ENCODE data around the gene PTPN18. TPM values are rescaled to one million over a fixed set of nuclear protein-coding genes. Genes with fewer than 3 reads are reported as not detected.
"Not testable (repeated sequence)": the region's sequence is repeated elsewhere in the genome, so short reads cannot be mapped to it uniquely, and the experiment has no call there.

The PTPN18 gene
- total RNA-seq, 1 donor from 2014 or later = 14.5 TPM

DNA sequence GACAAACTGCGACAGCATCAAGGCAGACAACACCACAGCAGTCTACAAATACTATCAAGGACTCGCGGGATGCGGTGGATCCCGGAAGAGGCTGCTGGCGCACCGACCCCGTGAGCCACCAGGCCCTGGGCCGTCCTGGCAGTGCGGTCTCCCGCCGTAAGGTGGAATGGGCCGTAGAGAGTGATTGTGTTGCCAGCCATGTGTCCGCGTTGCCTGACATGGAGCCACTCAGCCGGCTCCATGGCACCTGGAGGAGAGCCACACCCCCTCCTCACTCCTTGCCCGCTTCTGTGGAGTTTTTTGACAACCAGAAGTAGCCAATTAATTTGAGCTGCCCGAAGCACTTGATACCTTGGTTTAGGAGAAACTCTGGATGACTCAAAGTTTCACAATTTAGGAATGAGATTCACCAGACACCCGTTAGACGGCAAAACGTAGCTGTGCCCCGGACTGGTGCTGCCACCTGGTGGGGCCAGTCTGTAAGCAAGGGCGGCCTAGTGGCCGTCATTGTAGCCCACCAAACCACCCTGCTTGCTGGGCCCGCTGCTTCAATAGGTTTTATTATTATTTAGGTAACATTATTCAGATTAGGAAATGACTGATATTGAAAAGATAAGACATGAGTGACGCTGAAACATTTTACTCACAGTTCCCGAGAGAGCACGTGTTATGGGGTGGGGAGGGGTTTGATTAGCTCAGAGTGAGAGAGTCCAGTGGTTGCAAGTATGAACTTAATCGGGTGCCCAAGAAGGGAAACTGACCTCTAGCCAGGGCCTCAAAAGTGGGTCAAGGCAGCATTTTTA lies 23.4 kb upstream of the PTPN18 start:
- DNase-seq (ENCODE audit: low read depth) (peak; percentile 85), FAIRE-seq (no peak)
- H3K4me3 ChIP-seq (ENCODE audit: low read depth, low read length) = no peak overlapping the region
- TF ChIP-seq, protein P1, sequence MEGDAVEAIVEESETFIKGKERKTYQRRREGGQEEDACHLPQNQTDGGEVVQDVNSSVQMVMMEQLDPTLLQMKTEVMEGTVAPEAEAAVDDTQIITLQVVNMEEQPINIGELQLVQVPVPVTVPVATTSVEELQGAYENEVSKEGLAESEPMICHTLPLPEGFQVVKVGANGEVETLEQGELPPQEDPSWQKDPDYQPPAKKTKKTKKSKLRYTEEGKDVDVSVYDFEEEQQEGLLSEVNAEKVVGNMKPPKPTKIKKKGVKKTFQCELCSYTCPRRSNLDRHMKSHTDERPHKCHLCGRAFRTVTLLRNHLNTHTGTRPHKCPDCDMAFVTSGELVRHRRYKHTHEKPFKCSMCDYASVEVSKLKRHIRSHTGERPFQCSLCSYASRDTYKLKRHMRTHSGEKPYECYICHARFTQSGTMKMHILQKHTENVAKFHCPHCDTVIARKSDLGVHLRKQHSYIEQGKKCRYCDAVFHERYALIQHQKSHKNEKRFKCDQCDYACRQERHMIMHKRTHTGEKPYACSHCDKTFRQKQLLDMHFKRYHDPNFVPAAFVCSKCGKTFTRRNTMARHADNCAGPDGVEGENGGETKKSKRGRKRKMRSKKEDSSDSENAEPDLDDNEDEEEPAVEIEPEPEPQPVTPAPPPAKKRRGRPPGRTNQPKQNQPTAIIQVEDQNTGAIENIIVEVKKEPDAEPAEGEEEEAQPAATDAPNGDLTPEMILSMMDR (IDR thresholded peaks at IDR 0.05; ENCODE audit: insufficient read depth, low read length, severe bottlenecking) = peak; percentile 96
- H3K36me3 ChIP-seq (ENCODE audit: control insufficient read depth, insufficient read depth, low read length) = no peaks in the 10 kb centered on the region
- H3K27me3 ChIP-seq (ENCODE audit: control insufficient read depth, insufficient read depth, low read length) = no peaks in the 10 kb centered on the region

DNA sequence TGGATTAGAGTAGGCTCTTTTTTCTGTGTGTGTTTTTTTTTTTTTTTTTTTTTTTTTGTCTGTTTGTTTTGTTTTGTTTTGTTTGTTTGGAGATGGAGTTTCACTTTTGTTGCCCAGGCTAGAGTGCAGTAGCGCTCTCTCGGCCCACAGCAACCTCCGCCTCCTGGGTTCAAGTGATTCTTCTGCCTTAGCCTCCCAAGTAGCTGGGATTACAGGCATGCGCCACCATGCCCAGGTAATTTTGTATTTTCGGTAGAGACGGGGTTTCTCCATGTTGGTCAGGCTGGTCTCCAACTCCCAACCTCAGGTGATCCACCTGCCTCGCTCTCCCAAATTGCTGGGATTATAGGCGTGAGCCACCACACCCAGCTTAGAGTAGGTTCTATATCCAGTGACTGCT lies 22.6 kb upstream of the PTPN18 start:
- DNase-seq (ENCODE audit: low read depth); H3K4me3 ChIP-seq (ENCODE audit: low read depth, low read length); H3K36me3 ChIP-seq (ENCODE audit: control insufficient read depth, insufficient read depth, low read length); H3K27me3 ChIP-seq (ENCODE audit: control insufficient read depth, insufficient read depth, low read length); FAIRE-seq: not testable (repeated sequence)

DNA sequence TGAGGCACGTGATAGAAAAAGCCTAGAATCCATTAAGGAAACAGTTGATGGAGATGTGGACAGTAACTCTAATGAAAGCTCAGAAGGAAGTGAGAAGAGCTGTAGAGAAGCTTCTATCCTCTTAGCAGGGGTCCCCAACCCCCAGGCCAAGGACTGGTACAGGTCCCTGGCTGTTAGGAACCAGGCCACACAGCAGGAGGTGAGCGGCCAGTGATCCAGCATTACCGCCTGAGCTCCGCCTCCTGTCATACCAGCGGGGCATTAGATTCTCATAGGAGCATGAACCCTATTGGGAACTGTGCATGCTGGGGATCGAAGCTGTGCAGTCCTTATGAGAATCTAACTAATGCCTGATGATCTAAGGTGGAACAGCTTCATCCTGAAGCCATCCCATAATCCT lies 21.8 kb upstream of the PTPN18 start:
- Histone ChIP-seq H3K36me3 (ENCODE audit: control insufficient read depth, insufficient read depth, low read length) (no peaks in the 10 kb centered on the region), H3K27me3 (ENCODE audit: control insufficient read depth, insufficient read depth, low read length) (no peaks in the 10 kb centered on the region), H3K4me3 (ENCODE audit: low read depth, low read length) (no peak overlapping the region)
- FAIRE-seq (no peak), DNase-seq (ENCODE audit: low read depth) (no peak)
- TF ChIP-seq, protein P1 (IDR thresholded peaks at IDR 0.05; ENCODE audit: insufficient read depth, low read length, severe bottlenecking) = no peak

DNA sequence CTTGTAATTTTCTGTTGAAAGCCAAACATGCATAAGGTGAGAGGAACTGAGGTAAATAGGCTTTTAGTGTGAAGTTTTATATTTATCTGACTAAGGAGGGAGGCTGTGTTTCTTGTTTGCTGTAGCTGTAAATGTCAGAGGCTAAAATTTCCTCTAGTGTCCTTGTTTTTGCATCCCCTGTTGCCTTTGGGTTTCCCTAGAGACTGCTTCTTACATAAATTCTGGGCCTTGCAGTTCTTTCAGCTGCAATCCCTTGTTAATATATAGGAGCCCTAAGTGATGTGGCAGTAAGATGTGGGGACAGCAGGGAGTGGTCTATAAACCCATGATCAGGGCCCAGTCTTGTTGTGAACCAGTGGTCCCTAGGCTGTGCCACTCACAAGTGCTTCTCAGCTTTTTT lies 20.6 kb upstream of the PTPN18 start:
- TF ChIP-seq, protein P1 (IDR thresholded peaks at IDR 0.05; ENCODE audit: insufficient read depth, low read length, severe bottlenecking) = no peak
- FAIRE-seq = no peak
- no peak for DNase-seq (ENCODE audit: low read depth)
- Histone ChIP-seq H3K36me3 (ENCODE audit: control insufficient read depth, insufficient read depth, low read length) (no peaks in the 10 kb centered on the region), H3K4me3 (ENCODE audit: low read depth, low read length) (no peak overlapping the region), H3K27me3 (ENCODE audit: control insufficient read depth, insufficient read depth, low read length) (no peaks in the 10 kb centered on the region)

DNA sequence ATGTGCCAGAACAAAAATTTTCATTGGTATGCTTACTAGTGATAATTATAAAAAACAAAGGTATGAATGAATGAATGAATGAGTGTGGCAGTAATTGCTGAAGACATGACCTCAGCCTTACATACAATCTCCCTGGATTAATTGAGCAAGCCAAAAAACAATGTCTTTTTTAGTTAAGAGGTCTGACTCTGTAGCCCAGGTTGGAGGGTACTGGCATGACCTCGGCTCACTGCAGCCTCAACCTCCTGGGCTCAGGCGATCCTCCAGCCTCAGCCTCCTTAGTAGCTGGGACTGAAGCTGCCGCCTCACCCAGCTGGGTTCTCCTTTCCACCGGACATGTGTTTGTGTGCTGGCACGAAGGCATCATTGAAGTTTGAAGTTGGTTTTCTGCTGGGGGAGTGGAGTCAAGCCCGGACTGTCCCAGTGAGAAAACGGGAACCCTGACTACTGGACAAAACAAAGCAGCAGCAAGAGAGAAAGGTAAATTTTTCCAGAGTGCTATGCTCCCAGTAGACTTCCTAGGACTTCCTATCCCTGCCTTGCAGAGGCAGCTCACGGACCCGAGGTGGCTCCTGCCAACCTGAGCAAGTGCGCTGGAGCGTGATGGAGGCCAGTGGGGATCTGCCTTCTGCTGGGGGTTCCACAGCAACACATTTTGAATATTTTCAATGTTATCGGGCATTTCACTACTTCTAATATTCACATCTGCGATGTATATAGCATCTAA lies 19.5 kb upstream of the PTPN18 start:
- no peak overlapping the region for H3K4me3 ChIP-seq (ENCODE audit: low read depth, low read length)
- FAIRE-seq (no peak), DNase-seq (ENCODE audit: low read depth) (no peak)
- no peaks in the 10 kb centered on the region for H3K36me3 ChIP-seq (ENCODE audit: control insufficient read depth, insufficient read depth, low read length)
- TF ChIP-seq, protein P1 (IDR thresholded peaks at IDR 0.05; ENCODE audit: insufficient read depth, low read length, severe bottlenecking) = no peak
- H3K27me3 ChIP-seq (ENCODE audit: control insufficient read depth, insufficient read depth, low read length) = no peaks in the 10 kb centered on the region

DNA sequence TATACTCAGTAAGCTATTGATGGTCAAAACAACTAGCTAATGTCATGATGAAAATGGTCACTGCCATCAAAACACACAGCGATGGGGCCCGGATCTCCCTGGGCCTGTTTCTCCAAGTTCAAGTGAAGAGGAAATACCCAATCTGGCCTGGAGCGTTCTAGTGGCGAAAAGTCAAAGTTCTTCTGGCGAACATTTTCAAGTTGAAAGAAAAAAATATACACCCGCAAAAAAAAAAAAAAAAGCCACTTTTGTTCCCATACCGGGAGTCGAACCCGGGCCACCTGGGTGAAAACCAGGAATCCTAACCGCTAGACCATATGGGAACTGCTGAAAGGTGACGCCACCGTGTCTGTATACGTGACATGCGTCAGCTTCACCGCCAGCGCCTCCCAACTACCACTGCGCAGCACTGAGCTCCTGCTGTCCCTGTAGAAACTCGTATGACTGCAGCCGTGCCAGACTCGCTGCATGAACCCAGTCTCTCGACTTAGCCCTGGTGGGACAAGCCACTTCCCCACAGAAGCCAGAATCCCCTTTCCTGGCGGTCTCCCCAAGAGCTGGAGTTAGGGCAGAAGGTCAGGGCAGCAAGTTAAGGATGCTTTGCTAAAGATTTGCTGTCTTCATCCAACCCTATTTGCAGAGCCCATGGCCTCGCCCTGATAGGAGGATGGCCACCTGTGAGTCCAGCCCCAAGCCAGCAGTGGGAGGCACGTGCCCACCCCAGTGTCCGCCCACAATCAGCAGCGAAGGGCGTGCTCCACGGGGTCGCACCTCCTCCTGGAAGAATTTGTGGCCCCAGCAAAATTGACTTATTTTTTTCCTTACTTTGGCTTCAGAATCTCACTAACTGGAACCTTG lies 18.8 kb upstream of the PTPN18 start:
- Histone ChIP-seq H3K4me3 (ENCODE audit: low read depth, low read length) (peak overlapping the region; percentile 33), H3K36me3 (ENCODE audit: control insufficient read depth, insufficient read depth, low read length) (no peaks in the 10 kb centered on the region), H3K27me3 (ENCODE audit: control insufficient read depth, insufficient read depth, low read length) (no peaks in the 10 kb centered on the region)
- peak; percentile 71 for DNase-seq (ENCODE audit: low read depth)
- FAIRE-seq = no peak
- TF ChIP-seq, protein P1 (IDR thresholded peaks at IDR 0.05; ENCODE audit: insufficient read depth, low read length, severe bottlenecking) = peak; percentile 9
